HG03571 (cell line): ENCODE data around the gene ANO4.

ENCODE experiments used
- ATAC-seq: cut with Tn5 transposase; IDR thresholded peaks from one replicate; pipeline ENCODE4 v1.9.1; 2021; ENCODE audit not compliant: unreplicated experiment

Gene ANO4

GRCh38 chr12:100794441-100795173 is at the start of gene ANO4:
TSS of gene ANO4 (plus strand) at chr12:100794776. CDS start at chr12:100901786, 107,010 bp downstream.
- no peak for ATAC-seq

- ATAC-seq: no peak
Observed at GRCh38 chr12:100745378-100746071, 49.1 kb upstream of the ANO4 start.

- no peak for ATAC-seq
Observed at GRCh38 chr12:100752841-100753240, 41.7 kb upstream of the ANO4 start.

GRCh38 chr12:100753837-100754236 is 40.7 kb upstream of the ANO4 start:
- ATAC-seq: no peak

GRCh38 chr12:100755186-100755585 is 39.4 kb upstream of the ANO4 start:
- no peak for ATAC-seq

GRCh38 chr12:100758083-100758482 is 36.5 kb upstream of the ANO4 start:
- no peak for ATAC-seq

GRCh38 chr12:100767371-100767770 is 27.2 kb upstream of the ANO4 start:
- no peak for ATAC-seq

GRCh38 chr12:100767950-100768349 is 26.6 kb upstream of the ANO4 start:
- no peak for ATAC-seq

- ATAC-seq: no peak
Observed at GRCh38 chr12:100778967-100779590, 15.5 kb upstream of the ANO4 start.

- ATAC-seq: no peak
Observed at GRCh38 chr12:100789146-100789545, 5.4 kb upstream of the ANO4 start.

GRCh38 chr12:100789975-100790374 is 4.6 kb upstream of the ANO4 start:
- no peak for ATAC-seq

GRCh38 chr12:100790552-100790951 is 4.0 kb upstream of the ANO4 start:
- ATAC-seq: no peak

- no peak for ATAC-seq
Observed at GRCh38 chr12:100793182-100793581, 1.4 kb upstream of the ANO4 start.

- ATAC-seq: no peak
Observed at GRCh38 chr12:100795174-100795799, 711 bp downstream of the ANO4 start.

GRCh38 chr12:100795800-100796179 is 1.2 kb downstream of the ANO4 start:
- no peak for ATAC-seq

GRCh38 chr12:100796621-100797020 is 2.0 kb downstream of the ANO4 start:
- ATAC-seq: no peak

- ATAC-seq: no peak
Observed at GRCh38 chr12:100797246-100797645, 2.7 kb downstream of the ANO4 start.

GRCh38 chr12:100797786-100798185 is 3.2 kb downstream of the ANO4 start:
- ATAC-seq: no peak

- no peak for ATAC-seq
Observed at GRCh38 chr12:100798286-100799160, 3.9 kb downstream of the ANO4 start.

GRCh38 chr12:100799770-100800169 is 5.2 kb downstream of the ANO4 start:
- no peak for ATAC-seq

- ATAC-seq: no peak
Observed at GRCh38 chr12:100800723-100801122, 6.1 kb downstream of the ANO4 start.
